ENCODE data around the gene SIT1.

The SIT1 gene

GRCh38 chr9:35656348-35656747 lies 5.6 kb upstream of the SIT1 start:
- DNase-seq (ENCODE audit: low read depth): no peak
- no peak overlapping the region for H3K4me3 ChIP-seq (ENCODE audit: control insufficient read depth, low read depth, low read length)
- TF ChIP-seq CTCF (IDR thresholded peaks at IDR 0.05; ENCODE audit: control insufficient read depth, insufficient read depth, low read depth, low read length, missing control alignments): no peak

- no peak overlapping the region for H3K4me3 ChIP-seq (ENCODE audit: control insufficient read depth, low read depth, low read length)
- no peak for DNase-seq (ENCODE audit: low read depth)
- no peak for TF ChIP-seq CTCF (IDR thresholded peaks at IDR 0.05; ENCODE audit: control insufficient read depth, insufficient read depth, low read depth, low read length, missing control alignments)
Measured at GRCh38 chr9:35653611-35654010, 2.9 kb upstream of the SIT1 start.

- no peak for DNase-seq (ENCODE audit: low read depth)
- H3K4me3 ChIP-seq (ENCODE audit: control insufficient read depth, low read depth, low read length): no peak overlapping the region
- no peak for TF ChIP-seq CTCF (IDR thresholded peaks at IDR 0.05; ENCODE audit: control insufficient read depth, insufficient read depth, low read depth, low read length, missing control alignments)
Measured at GRCh38 chr9:35652829-35653209, 2.1 kb upstream of the SIT1 start.

GRCh38 chr9:35651956-35652828 lies 1.5 kb upstream of the SIT1 start:
- no peak for TF ChIP-seq CTCF (IDR thresholded peaks at IDR 0.05; ENCODE audit: control insufficient read depth, insufficient read depth, low read depth, low read length, missing control alignments)
- DNase-seq (ENCODE audit: low read depth): no peak
- no peak overlapping the region for H3K4me3 ChIP-seq (ENCODE audit: control insufficient read depth, low read depth, low read length)

- H3K4me3 ChIP-seq (ENCODE audit: control insufficient read depth, low read depth, low read length): no peak overlapping the region
- no peak for TF ChIP-seq CTCF (IDR thresholded peaks at IDR 0.05; ENCODE audit: control insufficient read depth, insufficient read depth, low read depth, low read length, missing control alignments)
- DNase-seq (ENCODE audit: low read depth): no peak
Measured at GRCh38 chr9:35649431-35650340, 1.0 kb downstream of the SIT1 start.

GRCh38 chr9:35646533-35647265 lies 4.0 kb downstream of the SIT1 start:
- peak; percentile 88 for TF ChIP-seq CTCF (IDR thresholded peaks at IDR 0.05; ENCODE audit: control insufficient read depth, insufficient read depth, low read depth, low read length, missing control alignments)
- DNase-seq (ENCODE audit: low read depth): no peak
- peak overlapping the region; percentile 68 for H3K4me3 ChIP-seq (ENCODE audit: control insufficient read depth, low read depth, low read length)

Data from AG09309 (cell line).